ENCODE data around the gene DENND1C. TPM values are rescaled to one million over a fixed set of nuclear protein-coding genes. Genes with fewer than 3 reads are reported as not detected.
A peak's percentile ranks its signal among the peaks of the same experiment; 100 is the strongest.

Gene DENND1C
- total RNA-seq, 3 donors from 2014 or later, result 3.8 to 4.7 (median 4.1) TPM

DNA sequence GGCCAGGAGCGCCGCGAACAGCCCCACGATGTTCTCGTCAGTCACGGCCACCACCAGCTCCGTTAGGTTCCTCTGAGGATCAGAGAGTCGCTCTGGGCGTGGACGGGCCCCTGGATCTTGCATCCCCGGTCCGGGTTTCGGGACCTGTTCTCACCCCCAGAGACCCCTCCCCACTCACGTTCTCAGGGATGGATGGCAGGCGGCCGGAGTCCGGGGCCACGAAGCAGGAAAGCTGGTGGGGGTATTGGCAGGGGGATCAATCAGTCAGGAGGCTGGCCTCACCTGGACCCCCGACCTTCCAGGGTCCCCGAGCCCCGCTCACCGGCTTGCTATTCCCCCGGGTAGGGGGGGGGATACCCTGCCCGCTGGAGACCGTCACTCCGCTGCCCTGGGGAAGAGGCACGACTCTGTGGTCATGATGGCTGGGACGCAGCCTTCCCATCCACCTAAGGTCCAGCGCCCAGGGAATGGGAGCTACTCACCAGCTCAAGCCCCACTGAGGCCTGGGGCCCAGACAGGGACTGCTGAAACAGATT, 4.6 kb downstream of the DENND1C start:
- no peak for ATAC-seq
- Histone ChIP-seq H3K9me3 (no peaks in the 10 kb centered on the region), H3K4me3 (no peak overlapping the region), H3K36me3 (ENCODE audit: low read depth) (no peaks in the 10 kb centered on the region), H3K4me1 (ENCODE audit: low read depth) (peaks cover 8% of the 10 kb centered on the region)
- TF ChIP-seq, protein P1, sequence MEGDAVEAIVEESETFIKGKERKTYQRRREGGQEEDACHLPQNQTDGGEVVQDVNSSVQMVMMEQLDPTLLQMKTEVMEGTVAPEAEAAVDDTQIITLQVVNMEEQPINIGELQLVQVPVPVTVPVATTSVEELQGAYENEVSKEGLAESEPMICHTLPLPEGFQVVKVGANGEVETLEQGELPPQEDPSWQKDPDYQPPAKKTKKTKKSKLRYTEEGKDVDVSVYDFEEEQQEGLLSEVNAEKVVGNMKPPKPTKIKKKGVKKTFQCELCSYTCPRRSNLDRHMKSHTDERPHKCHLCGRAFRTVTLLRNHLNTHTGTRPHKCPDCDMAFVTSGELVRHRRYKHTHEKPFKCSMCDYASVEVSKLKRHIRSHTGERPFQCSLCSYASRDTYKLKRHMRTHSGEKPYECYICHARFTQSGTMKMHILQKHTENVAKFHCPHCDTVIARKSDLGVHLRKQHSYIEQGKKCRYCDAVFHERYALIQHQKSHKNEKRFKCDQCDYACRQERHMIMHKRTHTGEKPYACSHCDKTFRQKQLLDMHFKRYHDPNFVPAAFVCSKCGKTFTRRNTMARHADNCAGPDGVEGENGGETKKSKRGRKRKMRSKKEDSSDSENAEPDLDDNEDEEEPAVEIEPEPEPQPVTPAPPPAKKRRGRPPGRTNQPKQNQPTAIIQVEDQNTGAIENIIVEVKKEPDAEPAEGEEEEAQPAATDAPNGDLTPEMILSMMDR (IDR thresholded peaks at IDR 0.05), result no peak
- DNase-seq, result no peak
- intact Hi-C loops (cut with DNase I, micrococcal nuclease), result no loop called here

DNA sequence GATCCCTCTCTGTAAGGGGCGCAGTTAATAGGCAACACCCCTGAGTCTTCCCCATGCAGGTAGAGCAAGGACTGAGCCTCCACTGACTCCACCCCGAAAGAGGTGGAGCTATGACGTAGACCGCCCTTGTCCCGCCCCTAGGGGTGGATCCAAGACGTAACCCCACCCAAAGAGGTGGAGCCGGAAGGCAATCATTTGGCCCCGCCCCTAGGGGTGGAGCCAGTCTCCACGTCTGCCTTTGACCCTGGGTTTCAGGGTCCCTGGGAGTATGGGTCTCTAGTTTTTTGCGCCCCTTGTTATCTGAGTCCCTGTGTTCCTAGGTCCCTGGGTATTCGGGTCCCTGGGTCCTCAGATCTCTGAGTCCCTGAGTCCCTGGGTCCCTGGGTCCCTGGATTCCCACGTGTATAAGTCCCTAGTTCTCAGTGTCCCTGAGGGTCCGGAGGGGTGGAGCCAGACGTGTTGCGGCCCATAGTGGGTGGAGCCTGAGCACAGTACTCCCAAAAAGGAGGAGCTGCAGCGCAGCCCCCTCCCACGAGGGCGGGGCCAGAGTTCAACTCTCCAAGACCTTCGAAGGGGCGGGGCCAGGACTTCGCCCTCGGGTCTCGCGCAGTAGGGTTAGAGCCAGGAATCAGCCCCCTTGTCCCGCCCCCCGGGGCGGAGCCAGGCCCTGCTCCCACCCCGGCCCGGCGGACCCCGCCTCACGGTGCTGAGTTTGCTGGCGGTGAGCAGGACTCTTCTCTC, 5.3 kb downstream of the DENND1C start:
- peaks cover 8% of the 10 kb centered on the region for H3K4me1 ChIP-seq (ENCODE audit: low read depth)
- H3K4me3 ChIP-seq, result no peak overlapping the region
- TF ChIP-seq, protein P1 (IDR thresholded peaks at IDR 0.05), result no peak
- no peaks in the 10 kb centered on the region for H3K36me3 ChIP-seq (ENCODE audit: low read depth)
- ATAC-seq, result peak; percentile 95
- intact Hi-C loops (cut with DNase I, micrococcal nuclease), result no loop called here
- peak; percentile 91 to 97 (median 96) for DNase-seq
- H3K9me3 ChIP-seq, result no peaks in the 10 kb centered on the region

DNA sequence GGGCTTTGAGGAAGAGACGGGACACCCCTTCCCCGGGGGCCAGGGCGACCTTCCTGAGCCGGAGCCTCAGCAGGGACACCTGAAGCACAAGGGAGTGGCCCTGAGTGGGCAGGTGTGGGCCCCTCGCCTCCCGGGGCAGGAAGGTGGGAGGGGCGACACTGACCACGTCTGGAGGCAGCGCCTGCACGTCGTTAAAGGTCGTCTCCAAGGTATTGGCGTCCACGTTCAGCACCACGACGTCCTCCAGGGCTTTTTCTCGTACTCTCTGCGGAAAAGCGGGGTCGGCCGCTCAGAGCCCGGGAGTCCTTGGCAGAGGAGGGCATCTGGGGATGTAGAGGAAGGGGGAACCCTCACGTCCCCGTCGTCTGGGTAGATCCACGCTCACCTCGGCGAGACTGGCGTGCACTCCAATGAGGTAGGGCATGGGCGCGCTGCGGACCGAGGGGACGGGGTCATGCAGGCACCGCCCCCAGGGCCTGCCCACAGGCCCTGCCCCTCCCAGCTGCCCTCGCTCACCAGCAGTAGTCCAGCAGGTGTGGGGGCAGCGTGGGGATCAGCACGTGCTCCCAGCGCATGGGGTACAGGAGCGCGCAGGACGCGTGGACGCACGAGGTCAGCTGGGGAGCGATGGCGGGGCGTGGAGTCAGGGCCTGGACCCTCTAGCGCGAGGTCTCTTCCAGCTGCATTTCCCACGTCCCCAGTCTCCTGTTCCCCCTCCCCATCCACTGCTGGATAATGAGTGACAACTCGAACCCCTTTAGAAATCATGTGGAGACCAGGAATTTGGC, 6.1 kb downstream of the DENND1C start:
- DNase-seq (peak in 2 of 3 donors; percentile 30 to 65), ATAC-seq (peak; percentile 18)
- intact Hi-C loops (cut with DNase I, micrococcal nuclease), result no loop called here
- Histone ChIP-seq H3K36me3 (ENCODE audit: low read depth) (no peaks in the 10 kb centered on the region), H3K9me3 (no peaks in the 10 kb centered on the region), H3K4me3 (no peak overlapping the region), H3K4me1 (ENCODE audit: low read depth) (peaks cover 8% of the 10 kb centered on the region)
- TF ChIP-seq, protein P1 (IDR thresholded peaks at IDR 0.05), result no peak

DNA sequence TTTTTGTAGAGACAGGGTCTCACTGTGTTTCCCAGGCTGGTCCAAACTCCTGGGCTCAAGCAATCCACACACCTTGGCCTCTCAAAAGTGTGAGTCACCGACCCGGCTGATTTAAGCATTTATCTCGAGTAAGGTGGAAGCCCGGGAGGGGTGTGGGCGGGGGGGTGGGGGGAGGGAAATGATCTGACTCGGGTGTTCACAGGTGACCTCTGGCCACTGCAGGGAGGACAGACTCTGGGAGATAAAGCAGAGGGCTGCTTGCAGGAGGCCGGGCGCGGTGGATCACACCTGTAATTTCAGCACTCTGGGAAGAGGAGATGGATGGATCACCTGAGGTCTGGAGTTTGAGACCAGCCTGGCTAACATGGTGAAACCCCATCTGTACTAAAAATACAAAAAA, 7.9 kb downstream of the DENND1C start:
- no peak for DNase-seq
- ATAC-seq, result no peak
- intact Hi-C loops (cut with DNase I, micrococcal nuclease), result no loop called here
- peaks cover 8% of the 10 kb centered on the region for H3K4me1 ChIP-seq (ENCODE audit: low read depth)
- no peaks in the 10 kb centered on the region for H3K36me3 ChIP-seq (ENCODE audit: low read depth)
- TF ChIP-seq, protein P1 (IDR thresholded peaks at IDR 0.05), result no peak
- no peak overlapping the region for H3K4me3 ChIP-seq
- H3K9me3 ChIP-seq, result no peaks in the 10 kb centered on the region

DNA sequence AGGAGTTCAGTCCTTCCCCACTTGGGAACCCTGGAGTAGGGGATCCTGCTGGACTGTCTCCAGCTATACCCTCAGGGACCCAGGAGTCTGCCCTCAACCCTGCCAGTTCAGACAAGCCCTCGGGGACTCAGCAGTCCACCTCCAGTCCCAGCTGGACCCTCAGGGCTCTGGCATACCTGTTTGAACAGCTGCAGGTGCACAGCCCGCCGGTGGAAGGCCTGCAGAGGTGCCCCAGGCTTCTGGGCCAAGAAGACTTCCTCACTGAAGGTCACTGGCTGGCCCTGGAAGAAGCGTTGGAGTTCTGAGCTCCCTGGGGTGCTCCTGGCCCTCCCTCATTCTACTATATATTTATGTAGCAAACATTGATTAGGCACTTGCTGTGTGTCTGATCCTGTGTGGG, 8.9 kb downstream of the DENND1C start:
- intact Hi-C loops (cut with DNase I, micrococcal nuclease), result no loop called here

More for the DNA sequence above, 8.9 kb downstream of the DENND1C start:
- no peak overlapping the region for H3K4me3 ChIP-seq
- peaks cover 8% of the 10 kb centered on the region for H3K4me1 ChIP-seq (ENCODE audit: low read depth)
- ATAC-seq (no peak), DNase-seq (no peak)
- no peaks in the 10 kb centered on the region for H3K36me3 ChIP-seq (ENCODE audit: low read depth)
- TF ChIP-seq, protein P1 (IDR thresholded peaks at IDR 0.05), result no peak
- H3K9me3 ChIP-seq, result no peaks in the 10 kb centered on the region

Data from mucosa of descending colon (tissue), 3 donors.